HG03575 (cell line): ENCODE data around the gene TMEM52B.
"Not testable (repeated sequence)": the region's sequence is repeated elsewhere in the genome, so short reads cannot be mapped to it uniquely, and the experiment has no call there.

Experiments
- ATAC-seq: cut with Tn5 transposase; IDR thresholded peaks from one replicate; pipeline ENCODE4 v1.9.1; 2021; ENCODE audit not compliant: unreplicated experiment, insufficient number of reproducible peaks, low FRiP score; ENCODE audit errors: extremely low read depth

The TMEM52B gene

GRCh38 chr12:10167599-10167998 lies 11.2 kb upstream of the TMEM52B start:
- ATAC-seq, result no peak

GRCh38 chr12:10169104-10169503 lies 9.7 kb upstream of the TMEM52B start:
- no peak for ATAC-seq

- no peak for ATAC-seq
Measured at GRCh38 chr12:10170216-10170615, 8.6 kb upstream of the TMEM52B start.

GRCh38 chr12:10171973-10172728 lies 6.7 kb upstream of the TMEM52B start, which contains the start of gene OLR1:
Gene OLR1, minus strand, starts transcription at chr12:10172132. Its CDS starts 55 bp downstream, at chr12:10172077.
- ATAC-seq, result no peak

- ATAC-seq, result no peak
Measured at GRCh38 chr12:10174986-10175614, 3.7 kb upstream of the TMEM52B start.

- no peak for ATAC-seq
Measured at GRCh38 chr12:10175846-10176636, 2.8 kb upstream of the TMEM52B start.

GRCh38 chr12:10179776-10180181 lies 947 bp downstream of the TMEM52B start:
- no peak for ATAC-seq

GRCh38 chr12:10182354-10183049 lies 3.7 kb downstream of the TMEM52B start:
- no peak for ATAC-seq

GRCh38 chr12:10184261-10184843 lies 5.5 kb downstream of the TMEM52B start:
- ATAC-seq, result no peak

- no peak for ATAC-seq
Measured at GRCh38 chr12:10186299-10186698, 7.5 kb downstream of the TMEM52B start.

GRCh38 chr12:10186958-10187357 lies 8.1 kb downstream of the TMEM52B start:
- ATAC-seq, result not testable (repeated sequence)

GRCh38 chr12:10189653-10190052 lies 10.8 kb downstream of the TMEM52B start:
- no peak for ATAC-seq

- ATAC-seq, result peak; percentile 76
Measured at GRCh38 chr12:10190558-10191388, 11.9 kb downstream of the TMEM52B start.

- no peak for ATAC-seq
Measured at GRCh38 chr12:10191865-10192264, 13.0 kb downstream of the TMEM52B start.

- no peak for ATAC-seq
Measured at GRCh38 chr12:10194160-10194670, 15.4 kb downstream of the TMEM52B start.

- peak; percentile 49 for ATAC-seq
Measured at GRCh38 chr12:10196210-10196609, 17.4 kb downstream of the TMEM52B start.

GRCh38 chr12:10197879-10198278 lies 19.0 kb downstream of the TMEM52B start:
- ATAC-seq, result no peak

GRCh38 chr12:10204495-10204894 lies 25.7 kb downstream of the TMEM52B start:
- not testable (repeated sequence) for ATAC-seq
